Prostate gland (tissue), 2 donors: ENCODE results near the gene SRSF5.

Source experiments
- POLR2A ChIP-seq: fragments of 450-650 bp; IDR thresholded peaks from one replicate; pipeline ENCODE4 v1.6.1; 2016; ENCODE audit warnings: antibody characterized with exemption, mild to moderate bottlenecking
- TF ChIP-seq, protein P1 (sequence below), 4 experiments: fragments of 200-600 bp in 2 of 4; fragments of 450-650 bp in 2 of 4; sonication (generic) in 2 of 4; IDR thresholded peaks; 1 replicate in 3 of 4; 2 replicates in 1 of 4; pipeline ENCODE4 v1.5.1; 2016 to 2019; ENCODE audit warnings: antibody characterized with exemption in 4 of 4, mild to moderate bottlenecking in 2 of 4, moderate library complexity in 2 of 4

- no peak for TF ChIP-seq POLR2A
- TF ChIP-seq, protein P1, sequence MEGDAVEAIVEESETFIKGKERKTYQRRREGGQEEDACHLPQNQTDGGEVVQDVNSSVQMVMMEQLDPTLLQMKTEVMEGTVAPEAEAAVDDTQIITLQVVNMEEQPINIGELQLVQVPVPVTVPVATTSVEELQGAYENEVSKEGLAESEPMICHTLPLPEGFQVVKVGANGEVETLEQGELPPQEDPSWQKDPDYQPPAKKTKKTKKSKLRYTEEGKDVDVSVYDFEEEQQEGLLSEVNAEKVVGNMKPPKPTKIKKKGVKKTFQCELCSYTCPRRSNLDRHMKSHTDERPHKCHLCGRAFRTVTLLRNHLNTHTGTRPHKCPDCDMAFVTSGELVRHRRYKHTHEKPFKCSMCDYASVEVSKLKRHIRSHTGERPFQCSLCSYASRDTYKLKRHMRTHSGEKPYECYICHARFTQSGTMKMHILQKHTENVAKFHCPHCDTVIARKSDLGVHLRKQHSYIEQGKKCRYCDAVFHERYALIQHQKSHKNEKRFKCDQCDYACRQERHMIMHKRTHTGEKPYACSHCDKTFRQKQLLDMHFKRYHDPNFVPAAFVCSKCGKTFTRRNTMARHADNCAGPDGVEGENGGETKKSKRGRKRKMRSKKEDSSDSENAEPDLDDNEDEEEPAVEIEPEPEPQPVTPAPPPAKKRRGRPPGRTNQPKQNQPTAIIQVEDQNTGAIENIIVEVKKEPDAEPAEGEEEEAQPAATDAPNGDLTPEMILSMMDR (IDR thresholded peaks at IDR 0.05): no peak
These were observed 10.6 kb upstream of the SRSF5 start for GRCh38 chr14:69756298-69756697.
